Upper lobe of left lung (tissue), 4 donors: ENCODE results near the gene GABRB2.

Experiments used
- CTCF ChIP-seq, 6 experiments: fragments of 450-650 bp in 4 of 6; fragments of 200-600 bp in 2 of 6; sonication (generic) in 2 of 6; IDR thresholded peaks; one replicate each; pipeline ENCODE4 v1.5.1; 2016 to 2019; ENCODE audit warnings: antibody characterized with exemption in 6 of 6
- POLR2A ChIP-seq, 4 donors: fragments of 450-650 bp; IDR thresholded peaks; one replicate each; pipeline ENCODE4 v1.5.1; 2016 to 2017; ENCODE audit warnings: antibody characterized with exemption in 4 of 4, mild to moderate bottlenecking in 2 of 4

- TF ChIP-seq CTCF (IDR thresholded peaks at IDR 0.05) (no peak), POLR2A (IDR thresholded peaks at IDR 0.05) (no peak)
These were observed 263.2 kb downstream of the GABRB2 start for GRCh38 chr5:161283296-161283695.
